T-helper 2 cell treated with Interferon-gamma antibody and Interleukin-4, amounts not matched to agents 100 ng/mL and 5 ng/mL, for 36 hours (primary cell): ENCODE results near the gene LYRM9. TPM values are rescaled to one million over a fixed set of nuclear protein-coding genes. Genes with fewer than 3 reads are reported as not detected.
"Not testable (repeated sequence)": the region's sequence is repeated elsewhere in the genome, so short reads cannot be mapped to it uniquely, and the experiment has no call there.

Experiments
- intact Hi-C: fragments of 100-400 bp; cut with micrococcal nuclease; formaldehyde crosslinking; loops from one replicate; pipeline ENCODE4 v1.15.1; 2023
- total RNA-seq: library from RNA; stranded (reverse); gene quantifications from 2 replicates; pipeline ENCODE4 v1.2.3, GENCODE V29; 2022

Gene LYRM9
- total RNA-seq, 1 donor from 2014 or later = 3.3 TPM

DNA sequence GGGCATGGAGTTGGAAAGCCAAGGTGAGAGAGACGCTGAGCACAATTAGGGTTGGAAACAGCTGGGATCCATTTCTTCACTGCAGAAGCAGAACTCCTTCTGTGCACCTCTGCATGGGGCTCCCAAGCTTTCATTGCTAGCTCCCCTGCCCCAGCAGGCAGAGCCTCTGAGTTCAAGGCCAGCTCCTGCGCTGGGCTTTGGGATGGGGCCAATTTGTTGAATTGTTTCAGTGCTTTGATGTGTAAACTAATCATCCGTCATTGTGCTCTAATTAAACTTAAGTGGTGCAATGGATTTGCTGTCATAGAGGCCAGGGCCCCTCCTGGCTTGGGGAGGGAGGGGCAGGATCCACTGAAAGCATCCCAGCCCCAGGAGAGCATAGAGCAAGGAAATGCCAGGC lies 13.5 kb upstream of the LYRM9 start:
- intact Hi-C loops = no loop called here

DNA sequence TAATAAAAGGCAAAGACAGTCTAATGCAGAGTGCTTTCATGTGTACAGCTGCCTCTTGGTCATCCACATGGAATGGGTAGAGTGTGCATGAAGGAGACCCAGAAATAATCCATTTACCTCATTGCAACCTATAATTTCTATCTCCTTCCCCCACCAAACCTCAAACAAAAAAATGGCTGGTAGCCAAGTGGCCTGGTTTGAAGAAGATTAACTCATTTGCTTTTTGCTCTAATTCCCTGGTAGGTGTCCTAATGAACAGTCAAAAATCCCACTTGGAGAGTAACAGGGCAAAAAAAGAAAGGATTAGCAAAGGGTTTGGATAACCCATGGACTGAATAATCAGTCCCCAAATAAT lies 13.0 kb upstream of the LYRM9 start:
- intact Hi-C loops = no loop called here

DNA sequence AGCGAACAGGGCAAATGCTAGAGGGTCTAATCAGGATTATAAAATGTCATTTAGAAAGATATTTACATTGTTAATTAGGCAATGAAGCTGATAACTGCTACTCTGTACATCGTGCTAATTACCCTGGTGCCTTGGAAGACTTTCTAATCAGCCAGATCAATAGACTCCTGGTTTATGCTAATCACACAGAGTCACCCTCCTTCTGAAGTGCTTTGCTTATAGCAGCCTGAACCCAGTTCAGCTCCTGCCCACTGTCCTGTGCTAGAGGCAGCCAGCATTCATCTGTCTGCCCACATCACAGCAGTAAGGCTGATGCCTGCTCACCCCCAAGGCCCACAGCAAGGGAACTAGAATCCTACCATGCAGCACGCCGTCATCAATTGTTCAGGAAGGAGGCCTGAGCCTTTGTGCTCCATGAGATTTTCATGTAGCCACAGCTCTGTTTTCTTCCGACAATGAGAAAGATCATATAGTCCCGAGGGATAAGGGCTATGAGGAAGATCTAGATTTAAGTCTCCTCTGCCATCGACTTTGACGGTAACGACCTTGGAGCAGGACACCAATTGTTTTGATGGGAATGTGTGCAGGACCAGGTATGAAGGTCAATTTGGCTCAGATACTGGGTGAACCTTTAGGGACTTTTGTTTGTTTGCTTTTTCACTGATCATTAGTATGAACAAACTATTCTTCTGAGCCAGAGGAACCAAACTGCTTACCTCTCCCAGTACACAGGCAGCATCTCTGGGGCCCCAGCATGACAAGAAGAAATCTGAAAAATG lies 12.5 kb upstream of the LYRM9 start:
- intact Hi-C loops = no loop called here

DNA sequence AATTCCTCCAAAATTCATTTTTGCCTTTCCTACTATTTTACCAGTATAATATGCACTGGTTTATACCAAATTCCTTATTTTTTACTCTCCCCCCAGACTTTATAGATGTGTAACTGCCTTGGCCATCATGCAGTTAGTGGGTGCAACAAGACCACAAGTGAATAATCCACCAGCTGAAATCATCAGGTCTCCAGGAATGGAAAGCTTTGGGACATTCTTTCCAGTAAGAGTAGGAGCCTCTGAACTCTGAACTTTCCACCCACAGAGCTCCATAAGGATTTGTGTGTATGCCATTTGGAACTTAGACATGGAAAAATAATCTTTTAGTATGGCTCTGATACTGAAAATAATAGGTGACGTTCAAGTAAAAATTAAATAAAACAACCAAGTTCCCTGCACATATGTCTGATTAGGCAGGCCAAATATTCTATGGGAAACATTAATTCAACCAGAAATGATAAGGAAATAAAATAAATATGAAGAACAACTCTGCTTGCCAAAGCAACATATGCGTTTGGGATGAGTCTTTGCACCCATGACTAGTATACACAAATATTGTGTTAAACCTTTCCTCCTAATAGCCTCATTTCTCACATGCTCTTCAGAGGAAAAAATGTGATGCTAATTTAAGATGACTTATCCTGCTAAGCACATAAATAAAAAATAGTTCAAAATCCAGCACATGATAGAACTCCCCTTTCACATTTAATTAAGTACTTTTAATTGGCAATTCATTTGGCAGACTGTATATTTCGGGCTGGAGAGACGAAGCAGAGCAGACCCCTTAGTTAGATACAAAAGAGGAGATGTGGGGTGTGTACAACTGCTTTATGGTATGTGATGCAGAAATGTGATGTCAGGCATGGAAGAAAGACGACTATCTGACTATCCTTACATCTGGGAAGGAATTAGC lies 11.6 kb upstream of the LYRM9 start:
- intact Hi-C loops = no loop called here

DNA sequence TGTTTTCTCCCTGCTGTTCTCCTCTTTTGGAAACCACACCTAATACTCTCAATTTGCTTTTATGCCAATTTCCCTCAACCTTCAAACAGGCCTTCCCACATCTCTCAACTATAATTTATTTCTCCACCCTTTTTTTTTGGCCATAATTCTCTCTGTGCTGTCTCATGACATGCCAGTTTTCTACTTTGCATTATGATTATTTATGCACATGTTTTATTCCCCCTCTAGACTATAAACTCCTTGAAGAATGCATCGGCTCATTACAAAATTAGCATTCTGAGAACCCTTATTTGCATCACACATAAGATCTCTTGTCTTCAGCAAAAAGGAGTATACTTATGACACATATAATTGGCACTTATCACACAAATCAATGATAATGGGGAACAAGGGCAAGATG lies 10.9 kb upstream of the LYRM9 start:
- intact Hi-C loops = no loop called here

GRCh38 chr17:27899525-27899924 lies 6.4 kb upstream of the LYRM9 start:
- intact Hi-C loops = loop anchor here (10.0 kb wide), 1 partner anchor 355 kb away; no protein-coding TSS in a partner anchor

- intact Hi-C loops = loop anchor here (10.0 kb wide), 1 partner anchor 357 kb away; no protein-coding TSS in a partner anchor
Measured at GRCh38 chr17:27898096-27898495, 4.9 kb upstream of the LYRM9 start.

DNA sequence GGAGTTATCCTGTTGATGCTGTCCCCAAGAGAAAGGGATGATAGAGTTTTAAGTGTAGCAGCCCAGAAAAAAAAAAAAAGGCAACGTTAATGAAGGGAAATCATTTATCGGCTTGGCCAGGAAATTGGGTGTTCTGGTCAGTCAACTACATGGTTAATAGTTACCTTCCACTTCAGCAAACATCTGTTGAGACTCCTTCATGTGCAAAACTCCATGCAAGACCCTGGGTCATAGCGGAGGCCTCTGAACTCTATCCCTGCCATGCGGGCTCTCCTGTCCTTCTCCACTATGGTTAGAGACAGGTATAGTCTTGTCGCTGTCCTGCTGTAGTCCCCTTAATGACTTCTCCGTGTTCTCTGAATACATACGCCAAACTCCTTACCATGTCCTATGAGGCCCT lies 3.5 kb upstream of the LYRM9 start:
- intact Hi-C loops = loop anchor here (10.0 kb wide), 1 partner anchor 358 kb away; no protein-coding TSS in a partner anchor

DNA sequence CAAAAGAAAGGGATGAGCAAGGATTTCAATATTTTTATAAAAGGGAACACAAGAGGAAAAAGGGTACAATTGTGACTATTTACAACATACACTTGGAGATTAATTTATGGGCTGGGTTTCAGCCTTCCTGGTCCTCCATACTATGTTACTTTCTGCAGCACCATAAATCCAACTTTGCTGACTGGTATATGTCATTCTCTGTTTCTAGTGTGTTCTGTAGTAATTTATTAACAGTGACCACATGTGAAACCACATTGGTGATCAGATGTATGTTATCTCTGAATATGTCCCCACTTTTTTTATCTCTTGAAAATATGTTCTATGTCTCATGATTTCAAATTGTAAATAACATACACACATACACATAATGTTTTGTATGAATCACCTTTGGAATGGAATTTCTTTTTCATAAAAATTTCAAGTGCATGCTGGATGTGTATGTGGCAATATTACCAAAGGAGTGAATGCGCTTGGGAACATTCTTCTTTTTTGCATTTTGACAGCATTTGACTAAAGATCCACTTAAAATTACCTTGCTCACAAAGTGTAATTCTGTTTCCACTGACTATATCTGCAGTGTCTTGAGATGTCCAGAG lies 2.9 kb upstream of the LYRM9 start:
- intact Hi-C loops = loop anchor here (10.0 kb wide), 1 partner anchor 359 kb away; no protein-coding TSS in a partner anchor

DNA sequence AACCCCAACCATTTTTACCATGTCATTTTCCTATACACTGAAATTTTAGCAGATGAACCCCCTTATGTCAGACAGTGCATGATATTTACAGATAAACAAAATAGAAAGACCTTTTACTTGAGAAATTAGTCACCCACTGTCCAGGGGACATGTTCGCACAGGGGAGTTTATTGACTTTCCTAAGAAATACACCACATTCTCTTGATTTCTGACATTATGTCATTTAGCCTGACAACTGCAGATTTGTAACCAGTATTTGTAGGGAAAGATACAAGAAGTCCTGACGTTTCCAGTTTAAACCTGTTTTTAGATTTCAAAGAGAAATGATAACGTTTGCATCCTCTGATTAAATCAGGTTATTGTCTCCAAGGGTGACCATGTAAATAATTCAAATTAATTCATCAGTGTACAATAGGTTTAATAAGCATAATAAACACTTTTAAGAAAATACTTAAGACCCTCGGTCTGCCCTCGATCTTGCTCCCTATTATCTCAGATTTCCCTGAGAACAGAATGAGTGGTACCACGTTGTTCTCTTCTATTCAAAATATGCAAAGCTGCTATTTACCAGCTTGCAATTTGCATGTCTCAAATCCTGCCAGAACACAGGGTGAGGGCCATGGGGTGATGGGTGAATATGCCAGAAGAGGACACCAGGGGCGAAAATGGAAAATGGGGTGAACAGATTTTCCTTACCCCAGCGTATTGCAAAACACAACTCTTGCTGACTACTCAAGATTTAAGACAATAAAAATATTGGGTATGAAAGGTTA lies 2.1 kb upstream of the LYRM9 start:
- intact Hi-C loops = loop anchor here (10.0 kb wide), 1 partner anchor 359 kb away; no protein-coding TSS in a partner anchor

DNA sequence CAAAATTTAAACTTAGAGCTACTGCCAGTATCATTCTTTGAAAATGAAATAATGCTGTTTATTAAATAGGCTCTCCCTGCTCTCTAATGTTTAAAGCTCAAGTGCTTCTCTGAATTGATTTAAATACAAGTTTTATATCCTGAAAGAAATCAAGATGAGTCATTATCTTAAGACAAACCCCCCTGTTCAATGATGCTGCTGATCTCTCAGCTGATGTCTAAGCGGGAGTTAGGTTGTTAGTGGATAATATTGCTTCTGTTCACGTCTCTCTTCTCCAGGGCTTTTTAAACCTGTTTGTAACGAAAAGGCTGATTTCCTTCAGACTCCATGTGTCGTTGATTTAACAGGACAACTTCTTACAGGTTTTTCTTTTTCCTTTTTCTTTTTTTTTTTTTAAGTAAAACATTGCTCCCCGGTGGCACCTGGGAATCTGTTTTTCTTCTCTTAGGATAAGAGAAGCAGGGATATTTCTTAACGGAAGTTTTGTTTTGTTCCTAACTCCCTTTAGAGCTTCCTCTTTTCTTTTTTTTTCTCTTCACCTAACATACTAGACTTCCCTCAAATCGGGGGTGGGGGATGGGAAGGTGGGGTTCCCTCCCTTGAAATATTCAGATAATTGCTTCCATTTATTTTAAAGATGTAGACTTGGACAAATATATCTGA lies 807 bp upstream of the LYRM9 start:
- intact Hi-C loops = loop anchor here (1.0 to 10.0 kb wide), 4 partner anchors 14 to 361 kb away; no protein-coding TSS in a partner anchor

GRCh38 chr17:27892542-27892865 lies 661 bp downstream of the LYRM9 start:
- intact Hi-C loops = loop anchor here (10.0 kb wide), 1 partner anchor 362 kb away; no protein-coding TSS in a partner anchor

- intact Hi-C loops = loop anchor here (10.0 kb wide), 1 partner anchor 363 kb away; no protein-coding TSS in a partner anchor
Measured at GRCh38 chr17:27891841-27892240, 1.3 kb downstream of the LYRM9 start.

GRCh38 chr17:27889711-27890251 lies 3.4 kb downstream of the LYRM9 start:
- intact Hi-C loops = loop anchor here (10.0 kb wide), 1 partner anchor 365 kb away; no protein-coding TSS in a partner anchor

GRCh38 chr17:27888945-27889344 lies 4.2 kb downstream of the LYRM9 start:
- intact Hi-C loops = no loop called here

- intact Hi-C loops = no loop called here
Measured at GRCh38 chr17:27888067-27888466, 5.1 kb downstream of the LYRM9 start.

GRCh38 chr17:27886348-27886906 lies 6.7 kb downstream of the LYRM9 start:
- intact Hi-C loops = not testable (repeated sequence)

- intact Hi-C loops = no loop called here
Measured at GRCh38 chr17:27882162-27882840, 10.9 kb downstream of the LYRM9 start.
